Choroid plexus epithelial cell (primary cell): ENCODE data around the gene LAIR2.
"Not testable (repeated sequence)": the region's sequence is repeated elsewhere in the genome, so short reads cannot be mapped to it uniquely, and the experiment has no call there.

Experiments used
- DNase-seq: peaks from one replicate; pipeline ENCODE4 v3.0.0-alpha.2; 2010; ENCODE audit warnings: low read depth
- H3K4me3 ChIP-seq: 2 replicates; pipeline ENCODE4 v1.5.1; 2011; ENCODE audit warnings: low read depth, mild to moderate bottlenecking, control low read depth, low read length, moderate library complexity
- CTCF ChIP-seq: conservative IDR thresholded peaks from 2 replicates; pipeline ENCODE4 v1.5.1; 2011; ENCODE audit warnings: low read depth, mild to moderate bottlenecking, control low read depth, inconsistent platforms, low read length, moderate library complexity

The LAIR2 gene

GRCh38 chr19:54462047-54462654, 40.5 kb upstream of the LAIR2 start:
- no peak for DNase-seq
- TF ChIP-seq CTCF: no peak
- H3K4me3 ChIP-seq: peak overlapping the region; percentile 72

- TF ChIP-seq CTCF: peak; percentile 34
- DNase-seq: peak; percentile 70
- peak overlapping the region; percentile 72 for H3K4me3 ChIP-seq
Measured at GRCh38 chr19:54462655-54463530, 39.7 kb upstream of the LAIR2 start.

- peak within 1 kb of the TSS; percentile 72 for H3K4me3 ChIP-seq
- no peak for TF ChIP-seq CTCF
- DNase-seq: peak; percentile 100
Measured at GRCh38 chr19:54463531-54464043, 39.0 kb upstream of the LAIR2 start, which contains the start of gene LENG9. LENG9 (minus strand) TSS chr19:54463778; CDS start chr19:54463526, 252 bp downstream.

- TF ChIP-seq CTCF: no peak
- DNase-seq: peak; percentile 94
- H3K4me3 ChIP-seq: peak overlapping the region; percentile 64
Measured at GRCh38 chr19:54464044-54464629, 38.5 kb upstream of the LAIR2 start.

GRCh38 chr19:54464630-54465425, 37.8 kb upstream of the LAIR2 start:
- peak overlapping the region; percentile 64 for H3K4me3 ChIP-seq
- DNase-seq: peak; percentile 86
- no peak for TF ChIP-seq CTCF

GRCh38 chr19:54465426-54466109, 37.1 kb upstream of the LAIR2 start:
- no peak overlapping the region for H3K4me3 ChIP-seq
- TF ChIP-seq CTCF: no peak
- no peak for DNase-seq

- H3K4me3 ChIP-seq, DNase-seq: not testable (repeated sequence)
Measured at GRCh38 chr19:54466110-54466480, 36.5 kb upstream of the LAIR2 start.
